GM12892 (cell line): ENCODE results near the gene NEU1.

Experiments used
- POLR2A ChIP-seq: IDR thresholded peaks from 2 replicates; pipeline ENCODE4 v1.6.1; 2011; ENCODE audit warnings: low read depth, low read length, control low read depth
- POLR2AphosphoS5 ChIP-seq: IDR thresholded peaks from 2 replicates; pipeline ENCODE4 v1.6.1; 2011; ENCODE audit warnings: low read depth, low read length, control low read depth
- TAF1 ChIP-seq: IDR thresholded peaks from 2 replicates; pipeline ENCODE4 v1.6.1; 2011; ENCODE audit warnings: low read depth, mild to moderate bottlenecking, control low read depth, low read length, borderline replicate concordance

GRCh38 chr6:31847276-31847978 lies 15.2 kb downstream of the NEU1 start:
- no peak for TF ChIP-seq POLR2A
- no peak for TF ChIP-seq POLR2AphosphoS5
- no peak for TF ChIP-seq TAF1
